ENCODE measurements around the gene ARPP19. TPM values are rescaled to one million over a fixed set of nuclear protein-coding genes. Genes with fewer than 3 reads are reported as not detected.
"Not testable (repeated sequence)": the region's sequence is repeated elsewhere in the genome, so short reads cannot be mapped to it uniquely, and the experiment has no call there.

The ARPP19 gene
- total RNA-seq, 1 donor from 2014 or later = 179 TPM

DNA sequence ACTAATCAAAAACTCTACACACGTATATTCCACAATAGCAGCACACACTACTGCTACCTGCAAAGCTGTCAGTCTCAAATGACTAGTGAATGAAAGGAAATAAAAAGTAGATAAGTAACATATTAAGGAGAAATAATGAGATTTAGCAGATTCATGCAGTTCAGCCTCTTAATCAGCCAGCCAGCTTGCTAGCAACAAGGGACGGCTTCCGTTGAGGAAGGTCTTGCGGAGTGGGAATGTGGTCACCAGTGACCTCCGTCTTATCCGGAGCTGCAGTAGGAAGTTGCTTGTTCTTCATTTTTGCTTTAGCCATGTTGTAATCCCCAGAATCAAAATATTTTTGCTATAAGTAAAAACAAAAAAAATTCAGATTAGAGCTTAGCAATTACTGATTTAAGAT is 17.1 kb downstream of the ARPP19 start:
- intact Hi-C loops (cut with micrococcal nuclease) = no loop called here

DNA sequence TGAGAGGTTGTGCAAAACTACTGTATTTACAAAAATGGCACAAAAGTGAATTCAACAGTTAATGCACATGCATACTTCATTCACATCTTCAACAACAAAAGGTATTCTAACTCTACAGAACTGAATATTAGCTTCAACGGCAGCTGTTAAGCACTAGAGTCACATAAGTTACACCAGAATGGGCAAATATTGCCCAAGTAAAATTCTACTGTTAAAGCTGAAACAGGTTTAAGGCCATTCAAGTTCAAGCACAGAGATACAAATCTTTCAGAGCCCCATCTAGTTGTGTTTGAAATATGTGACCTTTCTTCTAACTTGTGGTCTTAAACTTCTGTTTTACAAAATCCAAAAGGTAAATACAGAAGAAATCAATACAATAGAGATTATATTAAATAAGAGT is 17.6 kb downstream of the ARPP19 start:
- intact Hi-C loops (cut with micrococcal nuclease) = not testable (repeated sequence)

DNA sequence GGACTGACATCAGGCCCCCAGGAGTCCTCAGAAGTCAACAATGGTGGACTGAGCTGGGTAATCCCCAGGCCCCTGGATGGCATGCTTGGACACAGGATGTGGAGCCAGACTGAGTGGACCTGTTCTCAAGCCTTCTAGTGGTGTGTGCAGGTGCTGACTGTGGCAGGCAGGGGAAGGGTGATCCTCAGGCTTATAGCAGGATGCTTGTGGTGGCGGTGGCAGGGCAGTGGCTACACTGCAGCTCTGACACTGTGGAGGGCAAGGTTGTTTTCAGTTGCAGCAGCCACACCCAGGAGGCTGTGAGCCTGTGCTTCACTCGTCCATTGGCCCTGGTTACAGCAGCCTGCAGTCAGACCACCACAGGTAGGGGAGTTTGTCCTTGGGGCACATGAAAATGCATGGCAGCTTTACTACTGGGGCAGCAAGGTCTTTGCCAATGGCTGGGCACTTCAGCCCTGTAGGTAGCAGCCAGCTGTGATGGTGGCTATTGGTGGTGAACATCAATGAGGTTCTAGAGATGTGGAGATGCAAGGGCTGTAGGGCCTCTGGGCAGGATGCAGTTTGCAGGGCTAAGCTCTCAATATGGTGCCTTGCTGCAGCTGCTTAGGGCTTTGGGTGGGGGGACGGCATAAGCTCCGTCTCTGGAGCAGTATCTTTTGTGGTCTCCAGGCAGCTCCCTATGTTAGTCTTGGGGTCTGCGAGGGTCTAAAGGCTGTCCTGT is 22.6 kb downstream of the ARPP19 start:
- intact Hi-C loops (cut with micrococcal nuclease) = no loop called here

DNA sequence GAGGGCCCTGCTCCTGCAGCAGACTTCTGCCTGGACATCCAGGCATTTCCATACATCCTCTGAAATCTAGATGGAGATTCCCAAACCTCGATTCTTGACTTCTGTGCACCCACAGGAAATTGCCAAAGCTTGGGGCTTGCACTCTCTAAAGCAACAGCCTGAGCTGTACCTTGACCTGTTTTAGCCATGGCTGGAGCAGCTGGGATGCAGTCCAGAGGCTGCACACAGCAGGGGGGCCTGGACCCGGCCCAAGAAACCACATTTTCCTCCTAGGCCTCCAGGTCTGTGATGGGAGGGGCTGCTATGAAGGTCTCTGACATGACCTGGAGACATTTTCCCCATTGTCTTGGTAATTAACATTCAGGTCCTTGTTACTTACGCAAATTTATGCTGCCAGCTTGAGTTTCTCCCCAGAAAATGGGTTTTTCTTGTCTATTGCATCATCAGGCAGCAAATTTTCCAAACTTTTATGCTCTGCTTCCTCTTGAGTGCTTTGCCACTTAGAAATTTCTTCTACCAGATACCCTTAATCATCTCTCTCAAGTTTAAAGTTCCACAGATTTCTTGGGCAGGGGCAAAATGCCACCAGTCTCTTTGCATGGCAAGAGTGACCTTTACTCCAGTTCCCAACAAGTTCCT is 28.3 kb downstream of the ARPP19 start:
- intact Hi-C loops (cut with micrococcal nuclease) = no loop called here

DNA sequence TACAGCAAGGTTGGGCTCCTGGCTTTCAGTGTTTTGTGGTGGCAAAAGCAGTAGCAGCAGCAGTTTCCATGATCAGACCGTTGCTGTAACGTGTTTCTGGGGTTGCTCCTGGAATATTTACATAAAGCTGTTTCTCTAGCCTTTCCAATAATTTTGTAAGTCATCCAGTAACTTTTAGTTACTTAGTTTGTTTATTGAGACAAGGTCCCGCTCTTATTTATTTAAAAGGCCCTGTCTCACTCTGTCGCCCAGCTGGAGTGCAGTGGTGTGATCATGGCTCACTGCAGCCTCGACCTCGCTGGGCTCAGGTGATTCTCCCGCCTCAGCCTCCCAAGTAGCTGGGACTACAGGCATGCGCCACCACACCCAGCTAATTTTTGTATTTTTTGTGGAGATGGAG is 31.4 kb downstream of the ARPP19 start:
- intact Hi-C loops (cut with micrococcal nuclease) = no loop called here

DNA sequence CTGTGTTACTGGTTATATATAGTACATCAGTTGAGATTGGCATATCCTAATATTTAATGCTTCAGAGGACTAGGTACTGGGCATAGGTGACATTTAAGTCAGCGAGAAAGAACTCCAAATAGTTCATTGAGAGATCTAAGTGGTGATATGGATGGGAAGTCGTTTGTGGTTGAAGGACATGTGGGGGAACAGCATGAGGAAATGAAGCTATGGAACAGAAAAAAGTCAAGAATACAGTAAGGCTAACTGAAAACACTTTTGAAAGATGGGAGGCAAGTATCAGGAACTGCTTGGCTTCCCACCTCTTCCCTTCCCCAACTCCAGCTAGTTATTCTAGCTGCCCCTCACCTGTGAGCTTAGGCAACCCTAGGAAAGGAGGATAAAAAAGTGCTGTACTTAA is 36.4 kb downstream of the ARPP19 start:
- intact Hi-C loops (cut with micrococcal nuclease) = no loop called here

DNA sequence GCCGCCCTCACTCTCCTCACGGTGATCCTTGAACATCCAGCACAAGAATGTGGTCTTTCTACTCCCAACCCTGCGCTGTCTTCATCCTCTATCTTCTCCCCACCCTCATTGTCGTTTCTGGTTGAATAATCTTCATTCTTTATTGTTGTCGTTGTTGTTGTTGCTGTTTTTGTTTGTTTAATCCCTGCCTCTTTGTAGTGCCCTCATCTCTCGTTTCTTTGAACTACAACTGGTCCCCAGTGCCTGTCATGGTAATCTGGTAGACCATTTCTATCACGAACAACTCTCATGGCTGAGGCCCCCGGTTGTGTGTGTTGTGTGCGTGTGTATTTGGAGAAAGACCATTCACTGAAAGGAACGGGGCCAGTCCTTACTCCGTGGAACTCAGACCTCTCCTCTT is 38.9 kb downstream of the ARPP19 start:
- intact Hi-C loops (cut with micrococcal nuclease) = loop anchor here (1.0 to 2.0 kb wide), 7 partner anchors 28 to 273 kb away; partner anchors contain the start of gene ARPP19

DNA sequence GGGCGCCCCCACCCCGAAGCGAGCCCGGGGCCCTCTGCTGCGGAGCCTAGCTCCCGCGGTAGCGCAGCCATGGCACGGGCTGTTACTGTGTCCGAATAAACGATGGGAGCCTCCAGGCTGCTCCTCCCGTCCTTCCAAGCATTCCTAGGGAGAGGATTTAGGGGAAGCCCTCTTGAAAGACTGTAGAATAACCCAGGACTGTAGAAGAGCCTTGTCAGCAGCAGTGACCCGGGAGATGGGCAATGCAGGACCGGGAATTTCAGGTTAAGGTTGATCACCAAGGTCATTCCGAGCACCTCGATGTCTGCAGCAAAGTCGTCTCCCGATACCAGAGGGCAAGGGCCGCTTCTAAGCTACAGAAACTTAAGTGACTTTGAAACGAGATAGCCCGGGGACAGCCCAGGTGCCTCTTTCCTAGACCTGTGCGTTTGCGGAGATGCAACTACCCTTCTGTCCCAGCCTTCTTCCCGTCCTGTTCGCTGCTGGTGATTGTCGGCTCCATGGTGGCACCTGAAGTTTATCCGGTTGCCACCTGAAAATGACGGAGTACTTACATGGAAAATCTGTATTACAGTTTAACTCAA is 39.4 kb downstream of the ARPP19 start:
- intact Hi-C loops (cut with micrococcal nuclease) = loop anchor here (1.0 to 2.0 kb wide), 7 partner anchors 29 to 273 kb away; partner anchors contain the start of gene ARPP19

DNA sequence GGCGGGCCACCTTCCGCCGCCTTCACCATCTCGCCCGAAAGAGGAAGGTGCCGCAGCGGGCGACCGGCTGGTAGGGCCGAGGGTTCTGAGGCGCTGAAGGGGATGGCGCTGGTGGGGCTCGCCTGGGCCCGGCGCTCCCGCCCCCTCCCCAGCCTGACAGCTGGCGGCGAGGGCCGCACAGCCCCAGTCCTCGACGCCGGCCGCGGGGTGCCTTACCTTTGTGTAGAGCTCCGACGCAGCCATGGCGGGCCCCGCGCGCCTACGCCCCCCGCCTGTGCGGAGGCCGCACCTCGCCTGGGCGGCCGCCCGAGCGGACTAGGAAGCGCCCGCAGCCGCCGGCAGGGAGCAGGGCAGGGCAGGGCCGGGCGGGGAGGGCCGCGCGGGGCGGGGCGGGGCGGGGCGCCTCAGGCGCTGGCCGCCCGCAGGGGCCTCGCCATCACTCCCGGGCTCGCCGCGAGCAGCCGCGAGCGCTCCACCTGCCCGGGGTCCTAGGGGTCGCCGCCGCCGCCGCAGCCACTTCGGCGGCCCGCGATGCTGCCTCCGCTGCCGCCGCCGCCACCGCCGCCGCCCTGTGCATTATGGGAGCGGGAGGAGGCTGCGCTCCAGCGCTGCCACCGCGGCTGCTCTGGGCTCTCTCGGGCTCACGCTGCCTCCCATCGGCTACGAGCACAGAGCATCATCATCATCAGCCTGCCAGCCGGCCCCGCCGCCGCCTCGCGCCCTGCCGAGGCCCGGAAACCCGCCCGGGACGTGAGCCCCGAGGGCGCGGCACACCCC is 40.1 kb downstream of the ARPP19 start, which contains the start of gene MYO5A:
TSS of gene MYO5A (minus strand) at position 317 of the 777 bp plus-strand sequence. CDS start at position 243, 74 bp downstream.
- intact Hi-C loops (cut with micrococcal nuclease) = loop anchor here (1.0 to 2.0 kb wide), 8 partner anchors 30 to 272 kb away; partner anchors contain the start of gene ARPP19

DNA sequence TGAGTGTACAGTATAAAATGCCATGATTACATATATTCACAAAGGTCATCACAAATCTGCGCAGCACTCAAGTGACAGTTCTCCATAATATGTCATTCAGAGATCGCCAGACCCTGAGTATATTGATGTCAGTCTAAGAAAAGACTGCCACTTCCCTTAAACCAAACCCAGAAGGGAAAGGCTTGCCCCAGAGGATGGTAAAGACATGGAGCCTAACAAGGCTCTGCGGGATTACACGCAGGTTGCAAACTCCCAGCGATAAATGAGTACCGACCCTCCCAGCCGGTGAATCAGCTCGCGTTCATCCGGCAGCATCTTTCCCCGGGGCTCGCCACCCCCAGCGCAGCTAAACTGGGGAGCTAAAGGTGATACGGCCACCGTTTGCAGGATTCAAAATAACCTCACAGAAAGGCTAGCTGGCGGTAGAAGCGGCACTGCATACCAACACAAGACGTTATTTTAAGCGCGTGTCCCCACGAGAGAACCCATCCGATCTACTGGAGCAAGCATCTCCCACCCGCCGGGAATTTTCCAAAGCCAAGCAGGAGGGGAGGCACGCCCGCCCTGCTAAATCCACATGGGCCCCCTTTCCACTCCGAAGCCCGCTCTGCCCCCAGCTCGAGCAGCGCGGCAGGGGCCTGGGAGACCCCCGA is 40.8 kb downstream of the ARPP19 start:
- intact Hi-C loops (cut with micrococcal nuclease) = loop anchor here (1.0 to 2.0 kb wide), 5 partner anchors 45 to 271 kb away; no protein-coding TSS in a partner anchor

DNA sequence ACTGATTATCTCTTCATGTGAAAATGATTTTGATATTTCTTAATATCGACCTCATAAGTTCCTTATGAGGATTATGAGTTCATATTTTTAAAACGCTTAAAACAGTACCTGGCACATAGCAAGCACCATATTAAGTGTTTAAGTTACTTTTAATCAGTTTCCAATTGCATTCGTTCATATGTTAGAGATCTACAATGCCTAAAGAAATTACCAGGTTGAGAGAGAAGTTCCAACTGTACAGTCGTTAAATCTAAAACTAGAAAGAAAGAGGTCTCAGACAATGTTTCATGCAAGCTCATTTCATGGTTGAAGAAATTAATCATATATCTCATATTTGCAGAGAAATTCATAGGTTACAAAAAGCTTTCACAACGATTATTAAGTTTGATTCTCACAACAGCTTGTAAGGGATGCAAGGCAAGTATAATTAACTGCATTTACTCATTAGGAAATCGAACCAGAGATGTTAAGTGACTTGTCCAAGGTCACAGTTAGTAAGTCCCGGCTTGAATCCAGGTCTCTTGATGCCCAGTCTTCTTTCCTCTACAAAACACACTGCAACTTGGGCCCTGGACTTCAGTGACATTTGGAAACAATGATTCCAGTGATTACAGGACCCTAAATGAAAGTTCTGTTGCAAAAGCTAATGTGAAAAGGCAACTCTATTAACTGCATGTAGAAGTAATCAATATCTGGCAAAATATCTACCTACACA is 41.5 kb downstream of the ARPP19 start:
- intact Hi-C loops (cut with micrococcal nuclease) = no loop called here

DNA sequence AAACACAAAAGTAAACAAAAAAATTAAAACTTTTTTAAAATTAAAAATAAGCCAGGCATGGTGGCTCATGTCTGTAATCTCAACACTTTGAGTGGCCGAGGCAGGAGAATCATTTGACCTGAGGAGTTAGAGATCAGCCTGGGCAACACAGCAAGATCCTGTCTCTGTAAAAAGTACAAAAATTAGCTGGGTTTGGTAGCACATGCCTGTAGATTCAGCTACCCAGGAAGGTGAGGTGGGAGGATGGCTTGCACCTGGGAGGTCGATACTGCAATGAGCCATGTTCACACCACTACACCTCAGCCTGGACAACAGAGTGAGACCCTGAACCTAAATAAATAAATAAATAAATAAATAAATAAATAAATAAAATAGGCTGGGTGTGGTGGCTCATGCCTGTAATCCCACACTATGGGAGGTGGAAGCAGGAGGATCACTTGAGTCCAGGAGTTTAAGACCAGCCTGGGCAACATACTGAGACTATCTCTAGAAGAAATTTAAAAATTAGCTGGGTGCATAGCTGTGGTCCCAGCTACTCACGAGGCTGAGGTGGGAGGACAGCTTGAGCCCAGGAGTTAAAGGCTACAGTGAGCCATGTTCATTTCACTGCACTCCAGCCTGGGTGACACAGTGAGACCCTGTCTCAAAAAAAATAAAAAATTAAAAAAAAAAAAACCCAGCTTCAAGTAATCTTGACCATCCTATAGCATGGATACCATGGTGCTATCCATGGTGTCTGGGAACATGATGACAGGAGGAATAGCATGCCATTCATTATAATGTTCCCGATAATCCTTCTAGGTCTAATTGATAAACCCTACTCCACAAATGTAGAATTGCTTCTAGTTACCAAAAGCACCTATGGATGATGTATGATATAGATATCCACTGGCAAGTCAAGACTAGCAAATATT is 44.4 kb downstream of the ARPP19 start:
- intact Hi-C loops (cut with micrococcal nuclease) = no loop called here

DNA sequence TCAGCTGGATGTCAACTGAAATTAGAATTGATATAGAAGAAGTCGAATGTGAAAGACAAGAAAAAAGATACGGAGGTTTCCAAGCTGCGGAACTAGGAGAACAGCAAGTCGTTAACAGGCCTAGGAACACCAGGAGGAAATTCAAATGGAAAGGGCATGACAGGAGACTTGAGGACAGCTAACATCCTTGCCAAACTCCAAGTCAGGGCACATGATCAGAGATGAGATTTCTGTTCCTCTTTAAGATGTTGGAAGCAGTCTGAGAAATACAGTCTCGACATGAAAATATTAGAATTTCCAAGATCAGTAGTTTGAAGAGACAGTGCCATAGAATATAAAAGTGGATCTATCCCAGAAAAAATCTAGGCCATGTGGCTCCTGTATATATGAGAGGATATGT is 45.2 kb downstream of the ARPP19 start:
- intact Hi-C loops (cut with micrococcal nuclease) = no loop called here

DNA sequence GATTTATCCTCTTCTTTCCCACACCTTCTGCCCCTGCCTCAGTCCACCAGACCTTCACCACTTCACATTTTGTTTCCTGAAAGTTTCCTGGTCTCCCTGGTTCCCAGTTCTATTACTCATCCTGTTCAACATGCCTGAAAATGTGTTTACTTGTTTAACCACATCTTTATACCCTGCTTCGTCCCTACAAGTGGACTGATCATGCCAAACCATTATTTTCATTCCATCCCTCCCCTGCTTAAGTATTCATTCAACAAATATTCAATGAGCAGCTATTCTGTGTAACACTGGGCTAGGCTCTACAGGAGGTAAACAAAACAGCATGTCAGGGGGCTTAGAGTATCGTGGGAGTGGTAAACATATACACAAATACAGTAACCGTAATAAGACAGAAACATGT is 45.6 kb downstream of the ARPP19 start:
- intact Hi-C loops (cut with micrococcal nuclease) = no loop called here

DNA sequence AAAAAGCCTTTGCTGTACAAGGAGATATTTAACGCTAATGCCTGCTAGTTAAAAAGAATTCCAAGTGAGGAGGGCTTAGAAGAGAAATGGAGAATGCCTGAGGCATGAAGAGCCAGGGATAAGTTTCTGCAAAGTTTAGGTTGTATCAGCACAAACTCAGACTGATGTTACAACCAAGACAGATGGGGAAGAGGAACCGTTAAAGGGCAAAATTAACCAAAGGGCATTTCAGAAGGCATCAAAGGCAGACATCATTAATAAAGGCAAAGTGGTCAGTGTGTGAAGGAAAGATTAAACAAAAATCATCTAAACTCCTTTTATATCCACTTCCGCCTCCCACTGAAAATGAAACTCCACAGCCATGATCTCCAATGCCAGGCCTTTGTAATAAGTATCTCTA is 47.1 kb downstream of the ARPP19 start:
- intact Hi-C loops (cut with micrococcal nuclease) = no loop called here

DNA sequence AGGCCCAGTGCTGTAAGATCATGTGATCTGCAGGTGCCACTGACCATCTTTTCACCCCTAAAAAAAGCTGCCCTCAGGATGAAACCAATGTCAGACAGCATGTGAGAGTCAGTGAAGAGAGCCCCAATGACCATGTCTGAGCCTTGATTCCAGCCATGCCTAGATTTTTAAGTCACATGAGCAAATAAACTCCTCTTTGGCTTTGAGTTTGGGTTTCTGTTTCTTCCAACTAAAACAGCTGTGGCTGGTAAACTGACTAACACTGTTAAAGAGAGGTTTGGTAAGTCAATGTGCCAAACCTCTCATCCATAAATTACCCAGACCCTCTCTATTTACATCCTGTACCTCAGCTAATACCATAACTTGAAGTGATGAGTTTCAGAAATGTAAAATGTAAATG is 48.4 kb downstream of the ARPP19 start:
- intact Hi-C loops (cut with micrococcal nuclease) = no loop called here

DNA sequence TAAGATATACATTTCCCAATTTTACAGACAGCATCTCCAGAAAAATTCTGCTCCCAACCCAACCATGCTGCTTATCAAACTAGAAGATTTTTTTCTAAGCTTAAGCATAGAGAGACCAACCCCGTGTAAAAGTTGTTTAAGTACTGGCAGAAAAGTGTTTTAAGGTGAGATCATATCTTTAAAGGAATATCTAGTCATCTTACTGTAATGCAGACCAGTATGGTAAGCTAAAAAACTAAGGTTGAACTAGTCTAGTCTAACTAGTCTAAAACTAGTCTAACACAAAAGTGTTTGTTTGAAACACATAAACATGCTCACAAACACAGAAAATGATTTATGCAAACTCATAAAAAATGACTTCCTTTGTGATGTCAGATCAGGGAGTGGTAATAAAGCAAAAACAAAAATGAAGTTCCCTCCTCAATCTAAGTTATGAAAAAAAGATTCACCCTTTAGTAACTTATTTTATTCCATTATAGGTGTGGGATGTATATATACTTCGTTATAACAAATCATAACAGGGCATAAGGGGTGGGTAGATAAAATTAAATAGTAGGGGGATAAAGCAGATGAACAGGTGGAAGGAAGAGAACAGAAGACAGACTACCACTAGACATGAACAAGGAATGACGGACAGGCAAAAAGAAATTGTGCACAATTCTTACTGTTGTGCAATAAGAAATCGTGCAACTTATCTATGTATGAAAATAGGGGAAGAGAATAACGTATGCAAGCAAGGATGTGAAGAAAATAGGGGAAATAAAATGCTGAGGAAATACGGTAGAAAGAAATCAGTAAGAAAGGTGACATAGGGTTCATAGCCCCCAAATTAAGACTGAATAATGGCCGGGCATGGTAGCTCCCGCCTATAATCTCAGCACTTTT is 50.1 kb downstream of the ARPP19 start:
- intact Hi-C loops (cut with micrococcal nuclease) = no loop called here

DNA sequence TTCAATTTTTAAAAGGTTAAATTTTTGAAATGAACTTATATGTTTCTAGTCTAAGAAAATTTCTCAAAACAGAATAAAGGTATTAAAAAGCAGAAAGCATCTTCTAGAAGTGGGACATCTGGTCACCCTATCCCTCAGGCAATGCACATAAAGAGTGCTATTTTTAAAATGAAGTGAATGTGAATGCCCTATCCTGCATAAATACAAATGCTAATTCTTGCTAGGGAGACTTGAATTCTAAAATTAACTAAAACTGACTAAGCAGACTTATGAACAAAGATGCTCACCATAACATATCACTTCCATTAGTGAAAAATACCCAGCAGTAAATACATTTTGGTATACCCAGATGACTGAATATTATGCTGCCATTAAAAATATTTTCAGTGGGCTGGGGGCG is 51.8 kb downstream of the ARPP19 start:
- intact Hi-C loops (cut with micrococcal nuclease) = no loop called here
